HG03060 (cell line): ENCODE measurements around the gene P2RY2.

ENCODE experiments used
- ATAC-seq: cut with Tn5 transposase; IDR thresholded peaks from one replicate; pipeline ENCODE4 v1.9.1; 2021; ENCODE audit warnings: low read depth, moderate number of reproducible peaks; ENCODE audit not compliant: unreplicated experiment

The P2RY2 gene

GRCh38 chr11:73240190-73240781, 22.2 kb downstream of the P2RY2 start:
- no peak for ATAC-seq

- no peak for ATAC-seq
Measured at GRCh38 chr11:73241300-73241699, 23.2 kb downstream of the P2RY2 start.

- ATAC-seq = no peak
Measured at GRCh38 chr11:73242251-73243092, 24.4 kb downstream of the P2RY2 start.

- ATAC-seq = no peak
Measured at GRCh38 chr11:73243093-73243485, 25.0 kb downstream of the P2RY2 start.

- ATAC-seq = no peak
Measured at GRCh38 chr11:73244589-73245240, 26.6 kb downstream of the P2RY2 start.

- no peak for ATAC-seq
Measured at GRCh38 chr11:73245461-73245860, 27.4 kb downstream of the P2RY2 start.

GRCh38 chr11:73246303-73246702, 28.2 kb downstream of the P2RY2 start:
- ATAC-seq = no peak

GRCh38 chr11:73248526-73249185, 30.6 kb downstream of the P2RY2 start:
- ATAC-seq = no peak

- ATAC-seq = no peak
Measured at GRCh38 chr11:73249304-73249703, 31.2 kb downstream of the P2RY2 start.

GRCh38 chr11:73249853-73250783, 32.0 kb downstream of the P2RY2 start:
- no peak for ATAC-seq

GRCh38 chr11:73252577-73253191, 34.6 kb downstream of the P2RY2 start:
- ATAC-seq = no peak

GRCh38 chr11:73257342-73258103, 39.4 kb downstream of the P2RY2 start:
- ATAC-seq = no peak

GRCh38 chr11:73258104-73259035, 40.3 kb downstream of the P2RY2 start:
- no peak for ATAC-seq

- no peak for ATAC-seq
Measured at GRCh38 chr11:73259406-73260126, 41.5 kb downstream of the P2RY2 start.

GRCh38 chr11:73260127-73260457, 42.0 kb downstream of the P2RY2 start:
- ATAC-seq = no peak

- no peak for ATAC-seq
Measured at GRCh38 chr11:73262851-73263495, 44.9 kb downstream of the P2RY2 start.

GRCh38 chr11:73263640-73264039, 45.6 kb downstream of the P2RY2 start:
- no peak for ATAC-seq
